Measurements from ENCODE around the gene PRKAA1. TPM values are rescaled to one million over a fixed set of nuclear protein-coding genes. Genes with fewer than 3 reads are reported as not detected.
"Not testable (repeated sequence)": the region's sequence is repeated elsewhere in the genome, so short reads cannot be mapped to it uniquely, and the experiment has no call there.

Gene PRKAA1
- total RNA-seq, 1 donor from 2014 or later, result 67.8 TPM

DNA sequence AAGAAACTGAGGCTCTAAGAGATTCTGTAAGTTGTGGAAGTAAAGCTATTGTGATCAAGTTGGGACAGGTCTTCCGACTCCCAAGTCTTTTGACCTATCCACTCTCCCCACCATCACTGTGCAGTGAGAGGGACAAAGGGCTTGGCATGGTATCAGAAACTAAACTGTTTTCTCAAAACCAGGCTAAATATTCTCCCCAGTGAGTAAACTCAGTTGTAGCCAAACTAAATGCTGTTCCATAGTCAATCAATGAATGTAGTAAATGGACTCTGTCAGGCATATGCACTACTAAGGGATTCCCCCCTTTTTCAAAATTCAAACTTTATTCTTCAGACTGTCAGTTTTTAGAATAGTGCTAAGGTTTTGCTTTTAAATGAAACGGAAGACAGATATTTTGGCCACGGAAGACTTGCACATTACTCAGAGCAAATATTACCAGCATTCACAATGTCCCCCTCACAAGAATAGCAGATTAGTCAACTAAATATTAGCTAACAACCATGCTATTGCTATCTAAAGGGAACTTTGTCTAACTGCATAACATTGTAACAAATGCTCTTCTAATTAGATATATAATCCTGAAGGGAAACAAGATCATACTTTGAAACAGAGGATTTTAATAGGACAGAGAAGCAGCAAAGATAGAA, 7.1 kb downstream of the PRKAA1 start:
- H3K36me3 Mint-ChIP-seq (ENCODE audit: low read depth), result peaks cover 6% of the 10 kb centered on the region
- TF ChIP-seq CTCF (IDR thresholded peaks at IDR 0.05), result no peak
- H3K27ac Mint-ChIP-seq (ENCODE audit: unreplicated experiment), result peak overlapping the region; percentile 2
- DNase-seq (ENCODE audit: low spot score), result no peak
- H3K27me3 Mint-ChIP-seq (ENCODE audit: low read depth), result no peaks in the 10 kb centered on the region
- no peak overlapping the region for H3K4me3 Mint-ChIP-seq (ENCODE audit: unreplicated experiment)
- H3K9me3 Mint-ChIP-seq (ENCODE audit: low read depth), result peaks cover 7% of the 10 kb centered on the region
- H3K4me1 Mint-ChIP-seq (ENCODE audit: low read depth), result peaks cover 34% of the 10 kb centered on the region

GRCh38 chr5:40788941-40789340, 9.2 kb downstream of the PRKAA1 start:
- peak overlapping the region; percentile 36 for H3K27ac Mint-ChIP-seq (ENCODE audit: unreplicated experiment)
- H3K4me1 Mint-ChIP-seq (ENCODE audit: low read depth), result peaks cover 34% of the 10 kb centered on the region
- not testable (repeated sequence) for H3K36me3 Mint-ChIP-seq (ENCODE audit: low read depth); H3K9me3 Mint-ChIP-seq (ENCODE audit: low read depth); H3K4me3 Mint-ChIP-seq (ENCODE audit: unreplicated experiment); H3K27me3 Mint-ChIP-seq (ENCODE audit: low read depth); DNase-seq (ENCODE audit: low spot score)

DNA sequence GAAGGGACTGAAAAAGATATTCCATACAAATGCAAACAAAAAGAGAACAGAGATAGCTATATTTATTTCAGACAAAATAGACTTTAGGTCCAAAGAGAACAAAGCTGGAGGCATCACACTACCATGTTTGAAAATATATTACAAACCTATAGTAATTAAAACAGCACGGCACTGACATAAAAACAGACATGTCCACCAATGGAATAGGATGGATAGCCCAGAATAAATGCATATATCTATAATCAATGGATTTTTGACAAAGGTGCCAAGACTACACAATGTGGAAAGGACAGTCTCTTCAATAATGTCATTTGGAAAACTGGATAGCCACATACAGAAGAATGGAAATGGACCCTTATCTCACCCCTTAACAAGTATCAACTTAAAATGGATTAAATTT, 10.2 kb downstream of the PRKAA1 start:
- H3K27ac Mint-ChIP-seq (ENCODE audit: unreplicated experiment), result no peak overlapping the region
- no peak overlapping the region for H3K4me3 Mint-ChIP-seq (ENCODE audit: unreplicated experiment)
- peaks cover 29% of the 10 kb centered on the region for H3K4me1 Mint-ChIP-seq (ENCODE audit: low read depth)

GRCh38 chr5:40786664-40787063, 11.5 kb downstream of the PRKAA1 start:
- not testable (repeated sequence) for H3K36me3 Mint-ChIP-seq (ENCODE audit: low read depth); DNase-seq (ENCODE audit: low spot score); H3K27ac Mint-ChIP-seq (ENCODE audit: unreplicated experiment); H3K27me3 Mint-ChIP-seq (ENCODE audit: low read depth); H3K9me3 Mint-ChIP-seq (ENCODE audit: low read depth); H3K4me3 Mint-ChIP-seq (ENCODE audit: unreplicated experiment)
- peaks cover 32% of the 10 kb centered on the region for H3K4me1 Mint-ChIP-seq (ENCODE audit: low read depth)

More for the DNA sequence above, 10.2 kb downstream of the PRKAA1 start:
- Mint-ChIP-seq H3K36me3 (ENCODE audit: low read depth) (peaks cover 6% of the 10 kb centered on the region), H3K9me3 (ENCODE audit: low read depth) (peaks cover 7% of the 10 kb centered on the region), H3K27me3 (ENCODE audit: low read depth) (no peaks in the 10 kb centered on the region)
- TF ChIP-seq CTCF (IDR thresholded peaks at IDR 0.05), result no peak
- no peak for DNase-seq (ENCODE audit: low spot score)

DNA sequence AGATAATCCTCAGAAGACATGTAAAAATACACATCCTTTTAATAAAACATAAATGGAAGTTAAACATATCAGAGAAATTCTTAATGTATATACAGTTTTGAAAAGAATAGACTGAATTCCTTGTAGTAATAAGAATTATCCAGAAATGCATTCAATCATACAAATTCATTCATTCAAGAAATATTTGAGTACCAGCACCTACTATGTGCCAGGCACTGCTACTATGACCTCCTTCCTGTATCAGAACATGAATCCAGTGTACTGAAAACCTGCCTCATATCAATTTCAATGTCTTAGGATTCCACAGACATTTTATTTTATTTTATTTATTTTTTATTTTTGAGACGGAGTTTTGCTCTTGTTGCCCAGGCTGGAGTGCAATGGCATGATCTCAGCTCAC, 13.3 kb downstream of the PRKAA1 start:
- H3K27ac Mint-ChIP-seq (ENCODE audit: unreplicated experiment), result no peak overlapping the region
- no peaks in the 10 kb centered on the region for H3K27me3 Mint-ChIP-seq (ENCODE audit: low read depth)
- DNase-seq (ENCODE audit: low spot score), result no peak
- no peak overlapping the region for H3K4me3 Mint-ChIP-seq (ENCODE audit: unreplicated experiment)
- peaks cover 7% of the 10 kb centered on the region for H3K9me3 Mint-ChIP-seq (ENCODE audit: low read depth)
- TF ChIP-seq CTCF (IDR thresholded peaks at IDR 0.05), result no peak
- peaks cover 6% of the 10 kb centered on the region for H3K36me3 Mint-ChIP-seq (ENCODE audit: low read depth)
- peaks cover 33% of the 10 kb centered on the region for H3K4me1 Mint-ChIP-seq (ENCODE audit: low read depth)

DNA sequence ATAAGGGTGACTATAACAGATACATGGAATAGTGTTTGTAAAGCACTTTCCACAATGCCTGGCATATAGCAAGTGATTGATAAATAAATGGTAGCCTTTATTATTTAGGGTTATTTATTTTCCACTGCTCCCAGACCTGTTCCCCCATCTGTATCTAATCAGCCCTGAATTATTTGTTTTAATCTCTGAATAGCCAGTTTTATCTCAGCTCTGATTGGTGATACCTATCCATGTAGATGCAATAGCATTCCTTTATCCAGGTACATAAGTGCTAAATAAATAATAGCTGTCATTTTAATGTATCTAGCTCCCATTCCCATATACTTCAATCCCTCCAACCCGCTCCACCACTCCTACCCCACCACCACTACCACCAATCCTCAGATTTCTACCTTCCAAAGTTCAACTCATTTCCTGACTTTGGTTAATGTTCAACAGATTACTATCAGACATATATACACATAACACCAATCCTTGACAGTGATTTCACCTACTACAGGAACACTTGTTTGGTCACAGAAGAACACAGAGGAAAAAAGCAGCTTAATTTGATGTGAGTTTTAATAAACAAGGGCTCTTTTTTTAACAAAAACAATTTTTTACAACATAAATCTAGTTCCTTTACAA, 14.0 kb downstream of the PRKAA1 start:
- Mint-ChIP-seq H3K4me3 (ENCODE audit: unreplicated experiment) (no peak overlapping the region), H3K36me3 (ENCODE audit: low read depth) (peaks cover 6% of the 10 kb centered on the region), H3K4me1 (ENCODE audit: low read depth) (peaks cover 29% of the 10 kb centered on the region), H3K27me3 (ENCODE audit: low read depth) (no peaks in the 10 kb centered on the region), H3K27ac (ENCODE audit: unreplicated experiment) (peak overlapping the region; percentile 6), H3K9me3 (ENCODE audit: low read depth) (peaks cover 7% of the 10 kb centered on the region)
- no peak for TF ChIP-seq CTCF (IDR thresholded peaks at IDR 0.05)
- no peak for DNase-seq (ENCODE audit: low spot score)
